Erythroblast (primary cell): ENCODE data around the gene PIAS4.

ENCODE experiments used
- GATA1 ChIP-seq: IDR thresholded peaks from 2 replicates; pipeline ENCODE4 v1.6.1; 2011; ENCODE audit warnings: low read depth, mild to moderate bottlenecking, control low read depth, low read length, moderate library complexity
- POLR2A ChIP-seq: IDR thresholded peaks from 2 replicates; pipeline ENCODE4 v1.6.1; 2011; ENCODE audit warnings: mild to moderate bottlenecking, low read length

DNA sequence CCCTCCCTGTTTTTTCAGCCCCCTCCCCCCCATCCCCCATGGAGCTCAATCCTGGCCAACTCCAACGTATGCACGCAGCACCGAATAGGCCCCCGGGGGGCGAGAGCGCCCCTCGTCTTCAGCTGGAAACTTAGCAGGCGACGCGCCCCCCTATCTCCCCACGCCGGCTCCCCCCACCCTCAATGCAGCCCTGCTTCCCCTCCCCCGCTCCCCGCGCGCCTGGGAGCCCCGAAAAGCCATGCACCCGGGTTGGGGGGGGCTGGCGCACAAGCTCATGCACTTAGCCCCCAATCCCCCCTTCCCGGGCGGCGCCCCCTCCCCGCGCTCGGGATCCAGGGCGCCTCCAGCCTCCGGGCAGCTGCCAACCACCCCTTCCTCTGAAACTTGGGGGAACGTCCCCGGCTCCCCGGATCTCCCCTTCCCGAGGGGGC lies 58.7 kb downstream of the PIAS4 start:
- TF ChIP-seq POLR2A (no peak), GATA1 (no peak)
